ENCODE measurements around the gene KIAA1958.

DNA sequence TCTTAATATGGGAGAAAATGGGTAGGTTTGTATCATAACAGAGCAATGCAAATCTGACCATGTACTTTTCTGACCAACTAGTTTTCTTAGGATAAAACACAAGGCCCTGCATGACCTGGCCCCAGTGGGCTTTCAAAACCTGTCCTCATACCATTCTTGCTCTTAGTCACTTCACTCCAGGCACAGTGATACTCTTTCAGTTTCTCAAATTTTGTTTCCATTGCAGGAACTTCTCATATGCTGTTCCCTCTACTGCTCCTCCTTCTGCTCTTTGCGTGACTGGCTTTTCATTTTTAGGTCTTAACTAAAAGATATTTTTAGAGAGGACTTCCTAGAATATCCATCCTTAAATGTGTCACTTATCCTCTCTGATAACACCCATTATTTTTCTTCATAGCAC is 118.9 kb downstream of the KIAA1958 start:
- TF ChIP-seq POLR2AphosphoS5 (IDR thresholded peaks at IDR 0.05): no peak
- no peak for TF ChIP-seq CTCF (IDR thresholded peaks at IDR 0.05)
